Endothelial cell of umbilical vein (primary cell): ENCODE data around the gene HYDIN. TPM values are rescaled to one million over a fixed set of nuclear protein-coding genes. Genes with fewer than 3 reads are reported as not detected.

Source experiments
- BruUV-seq: library from RNA; stranded (reverse); fragments of 400-500 nt; replicated peaks from 2 replicates; lab custom pipeline; 2021; lab: Mats Ljungman, UMichigan
- CTCF ChIA-PET: fragments of 300-600, 350-600 bp; sonication (Branson Sonifier 250); formaldehyde crosslinking; loops from one replicate; lab custom pipeline; 2021; ENCODE audit warnings: antibody characterized with exemption, inconsistent platforms; lab: Charles Lee
- POLR2A ChIA-PET: fragments of 300-600, 350-600 bp; sonication (Branson Sonifier 250); formaldehyde crosslinking; loops from one replicate; lab custom pipeline; 2021; ENCODE audit warnings: antibody characterized with exemption, inconsistent platforms; lab: Charles Lee
- DNase-seq: peaks from one replicate; pipeline ENCODE4 v3.0.0-alpha.2; 2011; ENCODE audit warnings: low read depth, low spot score
- FAIRE-seq: peaks from 2 replicates; lab custom pipeline; 2011; peaks lifted over from hg19 to GRCh38; lab: Jason Lieb, UNC
- H2AFZ ChIP-seq: 2 replicates; pipeline ENCODE4 v1.6.0; 2012; ENCODE audit warnings: low read depth, low read length, control low read depth, inconsistent platforms
- H3K27ac ChIP-seq: 2 replicates; pipeline ENCODE4 v1.5.1; 2011; ENCODE audit warnings: low read depth, mild to moderate bottlenecking, control low read depth, low read length, moderate library complexity; ENCODE audit not compliant: insufficient read depth
- H3K27me3 ChIP-seq, 2 experiments: 2 replicates each; pipeline versions ENCODE4 v1.6.0 to v1.6.1; 2011; ENCODE audit warnings: low read length in 2 of 2, mixed read lengths in 1 of 2; ENCODE audit not compliant: control insufficient read depth in 2 of 2, insufficient read depth in 2 of 2
- H3K36me3 ChIP-seq, 2 experiments: 2 replicates in 1 of 2; 3 replicates in 1 of 2; pipeline ENCODE4 v1.5.1; 2011; ENCODE audit warnings: low read length in 2 of 2, mild to moderate bottlenecking in 1 of 2, moderate library complexity in 1 of 2; ENCODE audit not compliant: control insufficient read depth in 2 of 2, insufficient read depth in 2 of 2; ENCODE audit errors: extremely low read depth in 1 of 2
- H3K4me1 ChIP-seq: 3 replicates; pipeline ENCODE4 v1.5.1; 2011; ENCODE audit warnings: mild to moderate bottlenecking, low read length; ENCODE audit not compliant: control insufficient read depth, insufficient read depth; ENCODE audit errors: extremely low read depth
- H3K4me2 ChIP-seq: 2 replicates; pipeline ENCODE4 v1.6.1; 2011; ENCODE audit warnings: low read length, control low read depth, mixed read lengths; ENCODE audit not compliant: insufficient read depth
- H3K4me3 ChIP-seq, 3 experiments: fragments of 200-600 bp in 1 of 3; sonication (generic), shearing (Covaris generic) in 1 of 3; replicated peaks in 1 of 3; 2 replicates each; pipeline ENCODE4 v1.5.1; 2011 to 2016; ENCODE audit warnings: control low read depth in 3 of 3, low read length in 3 of 3, mild to moderate bottlenecking in 2 of 3, inconsistent platforms in 1 of 3, low read depth in 1 of 3, moderate library complexity in 1 of 3; ENCODE audit not compliant: insufficient read depth in 1 of 3
- H3K79me2 ChIP-seq: 2 replicates; pipeline ENCODE4 v1.6.0; 2012; ENCODE audit warnings: low read length, inconsistent platforms; ENCODE audit not compliant: control insufficient read depth, insufficient read depth
- H3K9ac ChIP-seq: replicated peaks from 2 replicates; pipeline ENCODE3; 2011; ENCODE audit warnings: low read length, control low read depth; ENCODE audit not compliant: insufficient read depth; ENCODE audit errors: extremely low read depth
- H3K9me1 ChIP-seq: replicated peaks from 3 replicates; pipeline ENCODE4 v1.6.0; 2011; ENCODE audit warnings: mild to moderate bottlenecking, low read length; ENCODE audit not compliant: control insufficient read depth, insufficient read depth; ENCODE audit errors: extremely low read depth
- H3K9me3 ChIP-seq: replicated peaks from 2 replicates; pipeline ENCODE4 v1.5.1; 2012; ENCODE audit warnings: low read length, inconsistent platforms; ENCODE audit not compliant: control insufficient read depth, insufficient read depth
- H4K20me1 ChIP-seq: replicated peaks from 2 replicates; pipeline ENCODE3; 2011; ENCODE audit warnings: mild to moderate bottlenecking, low read length; ENCODE audit not compliant: control insufficient read depth, insufficient read depth; ENCODE audit errors: extremely low read depth
- EZH2 ChIP-seq: IDR thresholded peaks from 2 replicates; pipeline ENCODE4 v1.6.1; 2012; ENCODE audit warnings: borderline replicate concordance, low read depth, mild to moderate bottlenecking, moderate library complexity, low read length, inconsistent platforms; ENCODE audit not compliant: severe bottlenecking
- GATA2 ChIP-seq: IDR thresholded peaks from 2 replicates; pipeline ENCODE4 v1.7.0; 2011; ENCODE audit warnings: low read depth, mild to moderate bottlenecking, moderate library complexity, mixed read lengths, low read length; ENCODE audit not compliant: insufficient read length, insufficient read depth
- MAX ChIP-seq: IDR thresholded peaks from 2 replicates; pipeline ENCODE4 v1.6.1; 2011; ENCODE audit not compliant: insufficient read depth, insufficient read length
- MYC ChIP-seq: IDR thresholded peaks from one replicate; pipeline ENCODE4 v1.6.1; 2011; ENCODE audit warnings: mild to moderate bottlenecking, low read depth, low read length
- POLR2A ChIP-seq: IDR thresholded peaks from 2 replicates; pipeline ENCODE4 v1.6.1; 2012; ENCODE audit warnings: low read depth, mild to moderate bottlenecking, control low read depth, low read length
- dilution Hi-C: fragments of 300-500 bp; cut with MboI; formaldehyde crosslinking; loops from one replicate; pipeline ENCODE4 v1.15.0; 2019; ENCODE audit warnings: low sequenced_read_pairs; ENCODE audit not compliant: extremely low pct_ligation_motif_present
- intact Hi-C: fragments of 100-400 bp; cut with micrococcal nuclease; formaldehyde crosslinking; loops from one replicate; pipeline ENCODE4 v1.10.0; 2022
- polyA plus RNA-seq, 4 experiments: library from polyadenylated mRNA; depleted of rRNA in 3 of 4; stranded (reverse) in 3 of 4; unstranded in 1 of 4; fragments of >200 nt; gene quantifications; 2 replicates each; pipeline versions ENCODE4 v1.2.1 to v1.2.3, GENCODE V29; 2011 to 2012; ENCODE audit warnings: missing spikeins in 1 of 4
- total RNA-seq: library from RNA; stranded (reverse); gene quantifications from 2 replicates; pipeline ENCODE4 v1.2.3, GENCODE V29; 2021
- TF ChIP-seq, protein P1 (sequence below), 2 donors: IDR thresholded peaks; 1 replicate in 1 of 2; 2 replicates in 1 of 2; pipeline ENCODE4 v1.5.1; 2011; ENCODE audit warnings: low read length in 2 of 2, mild to moderate bottlenecking in 2 of 2, moderate library complexity in 2 of 2, control low read depth in 1 of 2, inconsistent platforms in 1 of 2, low read depth in 1 of 2; ENCODE audit not compliant: insufficient read depth in 1 of 2; ENCODE audit errors: extremely low read depth in 1 of 2

Gene HYDIN
- total and polyA plus RNA-seq, 2 donors (not counting 3 experiments of a cell fraction or from before 2014, with no cell fraction given): not detected

DNA sequence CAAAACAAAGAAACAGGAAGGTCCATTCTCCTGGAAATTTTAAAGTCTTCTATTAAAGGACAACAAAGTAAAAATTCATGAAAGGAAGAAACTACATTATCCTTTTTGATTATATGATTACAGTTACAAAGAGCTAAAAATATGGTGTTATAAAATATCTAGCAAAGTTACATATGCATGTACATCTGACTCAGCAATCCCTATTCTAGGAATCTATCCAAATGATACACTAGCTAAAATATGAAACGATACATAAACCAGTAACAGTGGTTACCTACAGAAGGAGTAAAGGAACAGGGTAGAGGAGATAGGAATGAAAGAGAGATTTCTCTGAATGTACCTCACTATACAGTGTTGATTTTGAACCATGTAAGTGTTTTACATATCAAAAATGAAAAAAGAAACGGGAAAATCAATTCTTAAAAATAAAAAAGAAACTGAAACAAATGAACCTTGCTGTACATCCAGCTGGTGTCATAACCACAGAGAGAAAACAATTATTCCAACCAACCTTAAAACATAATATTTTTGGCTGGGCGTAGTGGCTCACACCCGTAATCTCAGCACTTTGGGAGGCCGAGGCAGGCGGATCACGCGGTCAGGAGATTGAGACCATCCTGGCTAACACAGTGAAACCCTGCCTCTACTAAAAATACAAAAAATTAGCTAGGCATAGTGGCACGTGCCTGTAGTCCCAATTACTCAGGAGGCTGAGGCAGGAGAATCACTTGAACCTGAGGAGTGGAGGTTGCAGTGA lies 41.4 kb downstream of the HYDIN start:
- no peaks in the 10 kb centered on the region for H3K9me3 ChIP-seq
- FAIRE-seq (no peak), DNase-seq (no peak)
- H3K27me3 ChIP-seq: no peaks in the 10 kb centered on the region
- no peaks in the 10 kb centered on the region for H4K20me1 ChIP-seq
- no peaks in the 10 kb centered on the region for H3K36me3 ChIP-seq
- TF ChIP-seq, protein P1, sequence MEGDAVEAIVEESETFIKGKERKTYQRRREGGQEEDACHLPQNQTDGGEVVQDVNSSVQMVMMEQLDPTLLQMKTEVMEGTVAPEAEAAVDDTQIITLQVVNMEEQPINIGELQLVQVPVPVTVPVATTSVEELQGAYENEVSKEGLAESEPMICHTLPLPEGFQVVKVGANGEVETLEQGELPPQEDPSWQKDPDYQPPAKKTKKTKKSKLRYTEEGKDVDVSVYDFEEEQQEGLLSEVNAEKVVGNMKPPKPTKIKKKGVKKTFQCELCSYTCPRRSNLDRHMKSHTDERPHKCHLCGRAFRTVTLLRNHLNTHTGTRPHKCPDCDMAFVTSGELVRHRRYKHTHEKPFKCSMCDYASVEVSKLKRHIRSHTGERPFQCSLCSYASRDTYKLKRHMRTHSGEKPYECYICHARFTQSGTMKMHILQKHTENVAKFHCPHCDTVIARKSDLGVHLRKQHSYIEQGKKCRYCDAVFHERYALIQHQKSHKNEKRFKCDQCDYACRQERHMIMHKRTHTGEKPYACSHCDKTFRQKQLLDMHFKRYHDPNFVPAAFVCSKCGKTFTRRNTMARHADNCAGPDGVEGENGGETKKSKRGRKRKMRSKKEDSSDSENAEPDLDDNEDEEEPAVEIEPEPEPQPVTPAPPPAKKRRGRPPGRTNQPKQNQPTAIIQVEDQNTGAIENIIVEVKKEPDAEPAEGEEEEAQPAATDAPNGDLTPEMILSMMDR (IDR thresholded peaks at IDR 0.05; ENCODE audit: extremely low read depth in 1 of 2, insufficient read depth in 1 of 2, low read depth in 1 of 2, low read length in 2 of 2): no peak
- TF ChIP-seq POLR2A (no peak), EZH2 (no peak), MYC (no peak)
- H3K79me2 ChIP-seq: no peaks in the 10 kb centered on the region
- H3K9ac ChIP-seq: no peak overlapping the region
- no peak overlapping the region for H2AFZ ChIP-seq
- BruUV-seq: no TSS peak
- H3K4me1 ChIP-seq: no peaks in the 10 kb centered on the region
- no peak overlapping the region for H3K27ac ChIP-seq
- no peaks in the 10 kb centered on the region for H3K9me1 ChIP-seq
- CTCF ChIA-PET: interaction anchor here (1.1 to 1.8 kb wide), 2 partner anchors 123 kb away, joined by 3 to 7 read pairs; no protein-coding TSS in a partner anchor
- POLR2A ChIA-PET: no interaction called here
- H3K4me2 ChIP-seq: no peak overlapping the region
- intact Hi-C loops (no loop called here), dilution Hi-C loops (no loop called here)
- no peak overlapping the region for H3K4me3 ChIP-seq

DNA sequence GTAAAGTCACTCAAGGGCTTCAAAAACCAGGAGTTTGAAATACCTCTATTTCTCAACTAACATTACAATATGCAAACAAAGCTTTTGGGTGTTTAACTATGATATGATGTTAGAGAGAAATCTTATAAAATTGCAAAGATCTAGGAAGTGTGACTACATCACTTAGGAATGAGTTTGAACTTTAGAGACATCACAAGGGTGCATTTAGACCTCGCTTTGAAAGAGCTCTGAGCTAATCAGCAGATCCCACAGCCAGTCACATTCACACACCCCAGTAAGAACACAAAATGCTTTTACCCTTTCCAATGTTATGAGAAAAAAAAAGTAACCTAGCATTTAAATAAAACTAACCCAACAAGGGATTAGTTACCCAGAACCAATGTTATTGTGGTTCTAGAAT lies 45.2 kb downstream of the HYDIN start:
- Histone ChIP-seq H3K9ac (no peak overlapping the region), H3K36me3 (no peaks in the 10 kb centered on the region), H3K9me3 (no peaks in the 10 kb centered on the region), H3K27me3 (no peaks in the 10 kb centered on the region), H3K79me2 (no peaks in the 10 kb centered on the region), H4K20me1 (no peaks in the 10 kb centered on the region), H3K27ac (no peak overlapping the region), H3K9me1 (no peaks in the 10 kb centered on the region), H3K4me1 (no peaks in the 10 kb centered on the region), H2AFZ (no peak overlapping the region), H3K4me3 (no peak overlapping the region), H3K4me2 (no peak overlapping the region)
- POLR2A ChIA-PET: no interaction called here
- CTCF ChIA-PET: interaction anchor here (1.4 kb wide), 1 partner anchor 127 kb away, joined by 6 read pairs; no protein-coding TSS in a partner anchor
- no peak for TF ChIP-seq GATA2
- no peak for TF ChIP-seq MAX
- TF ChIP-seq MYC: no peak
- intact Hi-C loops (no loop called here), dilution Hi-C loops (no loop called here)
- DNase-seq: no peak
- no TSS peak for BruUV-seq
- no peak for FAIRE-seq
